SK-N-SH (cell line): Measurements from ENCODE around the gene CPAMD8.

Experiments
- CHD2 ChIP-seq: fragments of 150-350 bp; IDR thresholded peaks from 2 replicates; pipeline ENCODE4 v1.6.1; 2018; ENCODE audit warnings: low read length; ENCODE audit not compliant: partially characterized antibody
- CTCF ChIP-seq: fragments of 200-600 bp; sonication (generic); IDR thresholded peaks from 2 replicates; pipeline ENCODE4 v1.6.1; 2017; ENCODE audit warnings: antibody characterized with exemption, mild to moderate bottlenecking, moderate library complexity
- EP300 ChIP-seq, 2 experiments: IDR thresholded peaks; 2 replicates each; pipeline versions ENCODE4 v1.4.0 to v1.6.1; 2012; ENCODE audit warnings: borderline replicate concordance in 1 of 2, low read depth in 1 of 2, low read length in 1 of 2
- FOXJ3 ChIP-seq: sonication (generic); formaldehyde crosslinking; IDR thresholded peaks from 2 replicates; pipeline ENCODE4 v1.5.1; 2020; ENCODE audit warnings: mild to moderate bottlenecking, missing genetic modification reagents
- GABPA ChIP-seq: IDR thresholded peaks from 2 replicates; pipeline ENCODE4 v1.4.0; 2012; ENCODE audit warnings: low read depth, mild to moderate bottlenecking
- MAX ChIP-seq: IDR thresholded peaks from 2 replicates; pipeline ENCODE4 v1.4.0; 2012; ENCODE audit warnings: low read depth
- MXI1 ChIP-seq: IDR thresholded peaks from 2 replicates; pipeline ENCODE4 v1.6.1; 2012; ENCODE audit warnings: mild to moderate bottlenecking, low read depth, low read length, improper control_type of control experiment
- NFIC ChIP-seq: IDR thresholded peaks from 2 replicates; pipeline ENCODE4 v1.4.0; 2012; ENCODE audit warnings: borderline replicate concordance
- PBX3 ChIP-seq: IDR thresholded peaks from 2 replicates; pipeline ENCODE4; 2012
- POLR2AphosphoS5 ChIP-seq: IDR thresholded peaks from 2 replicates; pipeline ENCODE4 v1.6.1; 2012; ENCODE audit warnings: low read depth, low read length
- REST ChIP-seq: IDR thresholded peaks from 2 replicates; pipeline ENCODE4 v1.6.1; 2012; ENCODE audit warnings: mild to moderate bottlenecking, low read depth, low read length, moderate library complexity
- SIN3A ChIP-seq: IDR thresholded peaks from 2 replicates; pipeline ENCODE4 v1.6.1; 2012; ENCODE audit warnings: low read depth, mild to moderate bottlenecking, low read length, moderate library complexity, borderline replicate concordance
- TAF1 ChIP-seq: IDR thresholded peaks from 2 replicates; pipeline ENCODE4 v1.6.1; 2012; ENCODE audit warnings: low read depth, mild to moderate bottlenecking, low read length, moderate library complexity, borderline replicate concordance
- USF1 ChIP-seq: IDR thresholded peaks from 2 replicates; pipeline ENCODE4 v1.4.0; 2012; ENCODE audit warnings: low read depth, borderline replicate concordance

- TF ChIP-seq CTCF (no peak), EP300 (IDR thresholded peaks at IDR 0.05; ENCODE audit: borderline replicate concordance in 1 of 2, low read depth in 1 of 2, low read length in 1 of 2) (no peak), POLR2AphosphoS5 (no peak), TAF1 (no peak), FOXJ3 (CRISPR knock-in tag) (no peak), SIN3A (no peak), REST (no peak), MXI1 (no peak), NFIC (no peak), USF1 (no peak), PBX3 (no peak), MAX (no peak), CHD2 (no peak), GABPA (no peak)
Observed at GRCh38 chr19:16875584-16876555, 150.7 kb downstream of the CPAMD8 start.
